GM21786 (cell line): ENCODE results near the gene ADCYAP1R1.

Source experiments
- ATAC-seq: cut with Tn5 transposase; IDR thresholded peaks from one replicate; pipeline ENCODE4 v1.9.1; 2021; ENCODE audit not compliant: unreplicated experiment

ADCYAP1R1 gene

DNA sequence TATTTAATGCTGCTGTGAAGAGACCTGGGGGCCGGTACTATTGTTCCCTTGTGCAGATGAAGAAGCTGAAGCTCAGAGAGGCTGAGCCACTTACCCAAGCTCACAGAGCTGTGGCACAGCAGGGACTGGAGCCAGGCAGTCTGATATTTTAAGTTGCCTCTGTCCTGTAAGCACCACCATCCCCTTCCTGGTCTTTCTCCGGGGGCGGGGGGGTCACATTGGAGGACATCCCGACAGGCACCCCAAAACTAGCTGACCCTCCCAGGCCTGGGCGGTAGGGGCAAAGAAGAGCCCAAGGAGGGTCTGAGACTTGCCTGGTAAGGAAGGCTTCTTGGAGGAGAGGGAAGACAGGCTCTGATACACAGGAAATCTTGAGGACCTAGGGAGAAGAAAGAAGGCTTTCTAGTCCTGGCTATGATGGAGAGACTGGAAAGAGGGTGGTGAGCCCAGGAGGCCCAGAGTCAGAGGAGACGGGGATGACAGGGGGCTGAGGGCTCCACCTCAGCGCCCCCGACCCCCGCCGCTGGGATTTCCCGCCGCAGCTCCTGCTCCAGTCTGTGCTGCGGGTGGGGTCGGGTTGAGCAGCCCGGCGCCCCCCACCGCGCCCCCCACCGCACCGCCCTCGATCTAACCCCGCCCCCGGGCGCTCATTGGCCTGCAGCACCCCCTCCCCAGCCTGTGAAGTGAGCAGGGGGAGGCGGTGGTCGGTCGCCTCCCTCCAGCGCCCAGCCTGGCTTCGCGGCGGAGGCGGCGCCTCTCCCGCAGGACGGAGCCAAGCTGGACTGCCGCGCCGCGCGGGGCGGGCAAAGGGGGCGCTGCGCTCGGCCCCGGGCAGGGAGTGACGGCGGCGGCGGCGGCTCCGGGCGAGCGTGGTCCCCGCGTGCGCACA lies at the start of gene ADCYAP1R1:
ADCYAP1R1 (plus strand) TSS at position 711 of the 889 bp plus-strand sequence. CDS start 10,957 bp downstream, outside the sequence.
- no peak for ATAC-seq

DNA sequence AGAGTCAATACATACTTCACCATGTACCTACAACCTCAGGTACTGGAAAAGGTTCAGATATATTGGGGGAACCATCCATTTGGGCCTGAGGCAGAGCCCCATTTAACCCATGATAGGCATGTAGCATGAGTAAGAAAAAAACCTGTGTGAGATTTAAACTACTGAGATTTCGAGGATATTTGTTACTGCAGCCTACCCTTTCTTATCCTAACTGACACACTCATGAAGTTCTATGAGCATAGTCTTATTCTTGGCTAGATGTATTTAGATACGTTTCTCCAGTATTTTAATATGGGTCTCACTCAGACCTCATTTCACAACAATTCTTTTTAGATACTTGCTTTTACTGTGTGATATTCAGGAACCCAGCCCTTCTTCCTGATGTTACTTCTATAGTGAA lies 49.0 kb upstream of the ADCYAP1R1 start:
- ATAC-seq = no peak

DNA sequence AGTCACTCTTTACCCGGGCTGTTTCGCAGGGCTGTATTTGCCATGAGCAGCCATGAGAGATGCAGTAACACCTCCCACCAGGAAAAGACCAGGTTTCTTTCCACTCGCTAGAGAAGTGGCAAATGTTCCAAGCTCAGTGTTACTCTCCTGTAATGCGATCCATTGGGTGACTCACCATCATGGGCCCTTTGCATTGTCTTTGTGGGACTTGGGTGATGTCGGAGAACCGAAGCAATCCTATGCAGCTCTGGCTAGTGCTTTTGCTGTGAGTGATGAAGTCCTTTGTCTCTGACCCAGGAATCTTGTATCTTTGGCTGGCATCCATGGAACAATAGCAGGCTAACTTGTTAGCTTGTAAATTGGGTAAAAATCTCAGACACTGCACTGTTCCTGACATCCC lies 48.4 kb upstream of the ADCYAP1R1 start:
- no peak for ATAC-seq

DNA sequence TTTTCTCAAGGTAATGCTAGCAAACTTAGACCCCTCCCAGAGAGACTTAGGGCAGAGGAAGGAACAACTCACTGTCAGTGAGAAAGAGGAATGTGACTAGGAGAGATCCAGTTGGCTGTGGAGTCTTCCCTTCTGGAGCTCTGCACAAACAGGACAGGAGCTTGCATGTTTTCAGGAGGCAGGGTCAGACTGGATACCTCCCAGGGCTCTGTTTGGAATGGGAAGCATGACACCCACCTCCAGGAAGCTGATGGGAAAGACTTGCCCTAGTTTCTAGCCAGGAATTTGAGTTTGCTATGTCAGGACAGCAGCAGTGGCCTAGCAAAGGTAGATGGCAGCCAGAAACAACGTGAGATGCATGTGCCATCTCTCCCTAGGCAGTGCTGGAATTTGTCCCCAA lies 47.7 kb upstream of the ADCYAP1R1 start:
- ATAC-seq = no peak

DNA sequence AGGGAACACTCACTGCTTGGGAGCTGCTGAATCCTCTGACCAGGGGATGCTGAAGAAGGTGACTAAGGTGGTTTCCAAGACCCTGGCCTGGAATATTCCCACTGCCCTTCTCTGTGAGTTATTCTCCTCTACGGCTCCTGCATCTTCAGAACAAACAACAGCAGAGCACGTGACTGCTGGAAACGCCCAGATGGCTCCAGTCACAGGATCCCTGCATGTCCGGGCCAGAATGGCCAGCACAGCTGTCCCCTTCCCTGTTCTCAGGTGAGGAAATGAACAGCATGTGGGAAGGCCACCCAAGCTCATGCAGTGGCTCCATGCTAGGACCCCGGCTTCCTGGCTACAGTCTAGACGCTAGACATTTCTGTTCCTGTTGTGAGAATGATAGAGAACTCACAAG lies 45.3 kb upstream of the ADCYAP1R1 start:
- ATAC-seq = no peak

DNA sequence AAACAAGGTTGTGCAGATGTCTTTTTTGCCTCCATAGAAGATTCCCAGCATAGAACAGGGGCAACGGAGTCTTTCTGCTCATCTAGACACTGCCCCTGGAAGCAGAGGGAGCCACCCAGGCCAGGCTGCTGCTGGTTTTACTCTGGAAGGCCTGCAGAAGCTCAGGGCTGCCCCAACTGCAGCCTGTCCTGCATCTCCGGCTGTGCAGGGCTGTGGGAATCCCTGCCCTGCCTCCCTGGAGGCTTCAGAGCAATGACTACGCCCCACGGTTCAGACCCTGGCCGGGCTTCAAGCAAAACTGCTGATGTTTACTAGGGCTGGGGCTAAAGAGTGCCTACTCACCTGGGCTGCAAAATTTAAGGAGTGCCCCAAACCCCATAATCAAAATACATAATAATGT lies 44.5 kb upstream of the ADCYAP1R1 start:
- no peak for ATAC-seq

DNA sequence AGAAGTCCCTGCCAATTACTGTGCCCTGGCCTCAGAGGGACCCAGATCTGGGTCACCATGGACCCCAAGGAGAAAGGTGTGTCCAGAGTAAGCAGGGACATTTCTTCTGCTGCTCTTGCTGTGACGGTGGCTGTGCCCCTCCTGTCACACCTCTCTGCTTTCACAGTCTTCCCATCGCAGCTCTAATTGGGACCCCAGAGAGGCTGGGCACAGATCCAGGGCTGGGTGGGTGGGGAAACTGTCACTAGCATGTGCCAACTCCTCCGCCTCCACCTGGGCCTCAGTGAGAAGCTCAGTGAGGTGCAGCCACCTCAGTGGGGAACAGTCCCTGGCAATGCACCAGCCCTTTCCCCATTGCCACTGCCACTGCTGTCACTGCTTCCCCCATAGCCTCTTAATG lies 37.3 kb upstream of the ADCYAP1R1 start:
- no peak for ATAC-seq

DNA sequence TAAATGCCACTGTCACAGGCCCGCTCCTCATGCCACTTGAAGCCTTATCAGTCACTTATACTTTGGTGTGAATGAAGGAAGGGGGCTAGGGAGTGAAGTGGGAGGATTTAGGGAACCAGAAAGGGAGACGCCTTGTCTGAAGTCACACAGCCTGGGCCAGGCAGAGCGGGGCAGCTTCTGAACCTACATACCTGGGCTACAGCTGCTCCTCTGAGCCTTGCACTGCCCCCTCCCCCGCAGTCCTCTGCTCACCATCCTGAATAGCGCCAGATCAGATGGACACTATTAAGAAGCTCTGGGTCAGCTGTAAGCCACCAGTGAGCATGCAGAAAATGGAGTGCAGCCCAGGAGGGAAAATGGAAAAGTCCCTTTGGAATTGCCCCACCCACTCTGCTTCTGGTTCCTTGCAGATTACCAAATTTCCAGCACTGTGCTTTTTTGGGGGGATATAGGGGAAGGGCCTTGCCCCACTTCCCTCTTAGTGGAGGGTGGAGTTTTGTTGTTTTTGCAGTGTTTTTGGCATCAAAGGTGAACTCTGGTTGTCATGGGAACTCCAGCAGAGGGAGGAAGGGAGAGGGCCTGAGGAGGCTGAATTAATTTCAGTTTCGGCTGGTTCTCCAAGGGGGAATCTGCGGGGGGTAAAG lies 35.0 kb upstream of the ADCYAP1R1 start:
- ATAC-seq = no peak

DNA sequence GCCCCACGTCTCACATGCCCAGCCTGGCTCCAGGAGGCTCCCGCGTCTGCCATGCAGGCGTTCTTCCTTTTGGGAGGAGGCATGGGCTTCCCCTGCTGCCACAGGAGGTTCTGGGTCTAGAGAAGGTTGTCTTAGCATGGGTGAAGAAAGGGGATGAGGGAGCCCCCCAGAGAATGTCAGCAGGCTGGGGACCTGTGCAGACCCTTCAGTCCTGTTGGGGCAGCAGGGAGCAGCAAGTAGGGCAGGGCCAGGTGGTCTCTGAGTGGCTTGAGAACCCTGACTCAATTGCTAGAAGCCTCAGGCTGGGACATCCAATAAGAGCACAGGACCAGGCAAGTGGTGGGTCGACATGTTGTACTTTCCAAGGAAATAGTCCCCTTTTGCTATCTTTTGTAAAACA lies 34.4 kb upstream of the ADCYAP1R1 start:
- no peak for ATAC-seq

DNA sequence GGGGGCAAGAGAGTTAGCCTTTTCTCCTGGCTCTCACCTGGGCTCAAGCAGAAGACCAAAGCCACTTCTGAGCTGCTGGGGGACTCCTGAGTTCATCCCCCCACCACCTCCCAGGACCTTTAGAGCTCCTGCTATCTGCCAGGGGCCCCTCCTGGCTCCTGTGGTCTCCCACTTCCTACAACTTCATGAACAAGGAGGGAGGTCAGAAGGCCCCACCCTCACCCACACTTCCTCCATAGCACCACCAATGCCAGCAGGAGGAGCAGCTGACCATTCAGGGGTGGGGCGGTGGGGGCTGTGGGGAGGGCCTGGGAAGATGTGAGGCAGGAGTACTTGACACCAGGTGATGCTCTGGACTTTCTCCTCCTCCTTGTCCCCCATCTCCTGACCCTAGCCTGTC lies 32.6 kb upstream of the ADCYAP1R1 start:
- no peak for ATAC-seq

DNA sequence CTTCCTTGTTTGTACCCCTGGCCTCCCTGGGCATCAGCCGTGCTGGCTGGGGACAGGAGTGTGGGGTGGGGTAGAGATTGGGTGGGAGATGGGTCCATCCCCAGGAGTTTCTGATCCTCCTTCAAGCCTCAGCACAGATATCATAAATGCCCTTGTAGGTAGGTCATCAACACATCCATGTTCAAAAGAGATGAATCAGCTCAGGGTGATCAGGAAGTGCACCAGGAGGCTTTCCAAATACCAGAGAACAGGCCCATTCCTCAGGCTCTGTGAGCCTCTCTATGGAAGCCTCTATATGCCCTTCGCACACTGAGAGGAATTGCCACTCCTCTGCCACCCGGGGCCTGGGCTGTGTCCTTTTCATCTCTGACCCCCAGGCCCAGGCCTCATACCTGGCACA lies 31.9 kb upstream of the ADCYAP1R1 start:
- ATAC-seq = no peak

DNA sequence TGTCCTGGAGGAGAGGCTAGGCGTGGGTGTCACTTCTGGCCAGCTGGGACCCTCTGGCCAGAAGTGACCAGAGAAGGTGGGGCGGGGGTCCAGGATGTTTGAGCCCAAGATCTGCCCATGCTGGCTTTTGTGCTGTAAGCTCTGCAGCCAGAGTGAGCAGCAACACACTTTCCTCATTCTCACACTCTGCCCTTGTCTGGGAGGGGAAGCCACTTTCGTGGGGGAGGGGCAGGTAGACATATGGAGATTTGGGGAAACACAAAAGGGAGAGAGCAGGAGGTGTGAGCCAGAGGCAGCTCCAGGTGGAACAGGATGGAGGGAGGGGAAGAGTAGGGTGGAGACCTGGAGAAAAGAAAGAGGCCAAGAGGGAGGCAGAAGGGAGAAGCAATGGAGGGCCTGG lies 31.5 kb upstream of the ADCYAP1R1 start:
- no peak for ATAC-seq

DNA sequence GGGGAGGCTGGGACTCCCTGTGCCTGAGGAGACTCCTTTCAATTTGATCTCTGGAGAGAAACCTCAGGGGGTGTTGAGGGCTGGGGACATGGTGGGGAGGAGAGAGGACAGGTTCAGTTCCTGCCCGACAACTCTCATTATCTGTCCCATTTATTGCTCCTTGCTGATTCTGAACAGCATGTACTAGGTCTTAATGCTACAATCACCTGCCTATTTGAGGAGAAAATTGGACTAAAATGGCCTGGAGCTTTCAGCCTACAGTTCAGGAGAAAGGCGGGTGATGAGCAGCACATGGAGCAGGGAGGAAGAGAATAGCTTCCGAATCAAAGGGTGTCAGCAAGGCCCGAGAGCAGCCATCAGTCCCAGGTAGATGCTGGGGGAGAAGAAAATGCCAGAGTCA lies 30.0 kb upstream of the ADCYAP1R1 start:
- no peak for ATAC-seq

DNA sequence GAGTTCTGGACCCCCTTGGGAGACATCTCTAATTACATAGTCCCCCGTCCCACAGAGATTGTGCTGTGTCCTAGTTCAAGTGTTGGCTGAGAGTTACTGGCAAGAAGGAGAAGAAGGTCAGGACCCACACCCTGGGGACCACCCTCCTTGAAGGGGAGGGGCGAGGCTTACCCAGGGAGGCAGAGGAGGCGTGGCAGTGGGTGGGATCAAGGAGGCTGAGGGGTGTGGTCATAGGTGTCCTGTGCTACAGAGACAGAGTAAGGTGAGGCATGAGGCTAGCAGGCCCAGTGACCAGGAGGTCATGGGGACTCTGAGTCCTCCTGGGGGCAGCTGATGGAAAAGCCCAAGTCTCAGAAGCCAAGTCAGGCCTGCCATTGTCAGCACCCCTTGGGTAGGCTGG lies 29.4 kb upstream of the ADCYAP1R1 start:
- no peak for ATAC-seq

DNA sequence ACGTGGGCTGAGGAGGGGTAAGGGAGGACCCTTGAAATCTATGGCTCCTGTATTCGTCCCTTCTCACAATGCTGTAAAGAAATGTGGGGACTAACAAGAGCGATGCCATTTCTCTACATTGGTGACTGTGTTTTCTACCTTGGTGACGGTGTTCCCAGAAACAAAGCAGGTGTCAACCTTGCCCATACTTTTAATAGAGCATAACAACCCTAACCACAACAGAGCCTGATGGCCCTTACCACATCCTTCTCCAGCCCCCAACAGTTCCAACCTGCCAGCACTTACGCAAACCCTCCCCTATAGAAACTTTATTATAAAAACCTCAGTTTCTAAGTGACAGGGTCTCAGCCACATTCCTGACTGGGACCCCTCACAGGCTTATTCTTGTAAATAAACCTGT lies 28.2 kb upstream of the ADCYAP1R1 start:
- ATAC-seq = no peak

DNA sequence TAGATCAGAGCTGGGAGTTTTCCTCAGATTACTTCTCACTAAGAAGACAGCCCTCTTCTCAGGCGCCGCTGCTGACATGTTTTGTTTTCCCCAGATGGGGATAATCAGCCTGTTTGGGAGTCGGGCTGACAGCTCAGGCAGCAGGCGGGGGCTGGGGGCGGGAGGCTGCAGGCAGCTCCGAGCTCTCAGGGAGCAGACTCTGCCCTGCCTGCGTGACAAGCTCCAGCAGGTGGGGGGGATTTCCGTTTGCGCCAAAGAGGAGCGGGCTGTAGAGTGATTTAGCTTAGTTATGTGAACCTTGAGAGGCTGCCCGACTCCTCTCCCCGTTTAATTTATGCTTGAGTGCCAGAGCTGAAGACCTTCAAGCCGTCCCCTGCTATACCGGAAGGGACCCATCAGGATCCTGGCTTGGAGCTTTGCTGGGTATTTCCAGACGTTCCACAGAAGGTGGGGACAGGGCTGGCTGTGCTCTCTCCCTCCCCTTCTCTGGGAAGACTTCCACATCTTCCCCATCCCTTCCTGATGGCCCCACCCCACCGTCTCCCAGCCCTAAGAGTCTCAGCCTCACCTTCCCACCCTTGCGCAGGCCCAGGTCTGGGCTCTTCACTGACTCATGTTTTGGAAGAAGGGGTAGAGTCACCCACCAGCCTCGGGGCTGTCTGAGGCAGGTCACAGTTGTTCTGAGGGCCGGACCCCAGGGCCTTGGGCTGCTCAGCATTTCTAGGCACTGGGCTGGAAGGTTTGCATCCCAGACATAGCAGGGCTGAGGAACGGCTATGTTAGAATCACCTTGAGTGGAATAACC lies 24.7 kb upstream of the ADCYAP1R1 start:
- no peak for ATAC-seq

DNA sequence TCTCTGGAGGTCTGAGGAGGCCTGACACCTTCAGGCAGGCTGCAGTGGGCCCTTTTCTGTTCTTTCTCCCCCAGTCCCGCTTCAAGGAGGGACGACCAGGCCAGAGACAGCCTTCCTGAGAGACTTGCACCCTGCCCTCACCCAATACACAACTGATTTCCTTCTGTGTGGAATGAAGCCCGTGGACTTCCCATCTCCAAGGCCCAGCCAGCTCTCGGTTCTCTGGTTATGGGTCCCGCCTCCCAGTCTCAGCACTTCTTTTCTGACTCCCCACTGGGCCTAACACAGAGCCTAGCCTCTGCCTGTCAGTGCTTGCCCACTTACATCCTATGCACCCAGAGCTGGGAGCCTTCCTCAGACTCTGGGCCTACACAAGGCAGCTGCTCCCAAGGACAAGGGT lies 24.1 kb upstream of the ADCYAP1R1 start:
- ATAC-seq = no peak

DNA sequence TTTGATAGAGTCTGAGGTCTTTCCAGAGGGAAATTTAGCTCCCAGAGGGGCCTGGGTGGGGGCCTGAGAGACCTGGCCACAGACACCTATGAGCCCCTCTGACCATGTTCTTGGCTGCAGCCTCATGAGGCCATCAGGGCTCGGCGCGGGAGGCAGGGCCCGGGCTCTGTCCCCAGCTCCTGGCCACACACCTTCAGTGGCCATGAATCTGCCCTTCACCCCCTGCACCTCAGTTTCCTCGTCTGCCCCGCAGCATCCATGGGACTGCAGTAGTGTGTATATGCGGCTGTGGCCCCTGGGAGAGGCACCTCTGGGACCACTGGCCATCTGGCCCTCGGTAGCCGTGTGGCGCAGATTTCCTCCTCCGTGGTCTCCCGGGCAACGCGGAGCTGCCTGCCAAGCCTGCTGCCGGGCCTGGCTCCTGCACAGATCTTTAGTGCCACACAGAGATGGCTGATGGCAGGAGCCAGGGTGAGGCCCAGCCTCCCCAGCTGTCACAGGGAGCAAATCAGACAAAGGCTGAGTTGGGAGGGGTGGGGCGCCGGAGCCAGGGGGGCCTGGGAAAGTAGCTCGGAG lies 23.6 kb upstream of the ADCYAP1R1 start:
- ATAC-seq = no peak

DNA sequence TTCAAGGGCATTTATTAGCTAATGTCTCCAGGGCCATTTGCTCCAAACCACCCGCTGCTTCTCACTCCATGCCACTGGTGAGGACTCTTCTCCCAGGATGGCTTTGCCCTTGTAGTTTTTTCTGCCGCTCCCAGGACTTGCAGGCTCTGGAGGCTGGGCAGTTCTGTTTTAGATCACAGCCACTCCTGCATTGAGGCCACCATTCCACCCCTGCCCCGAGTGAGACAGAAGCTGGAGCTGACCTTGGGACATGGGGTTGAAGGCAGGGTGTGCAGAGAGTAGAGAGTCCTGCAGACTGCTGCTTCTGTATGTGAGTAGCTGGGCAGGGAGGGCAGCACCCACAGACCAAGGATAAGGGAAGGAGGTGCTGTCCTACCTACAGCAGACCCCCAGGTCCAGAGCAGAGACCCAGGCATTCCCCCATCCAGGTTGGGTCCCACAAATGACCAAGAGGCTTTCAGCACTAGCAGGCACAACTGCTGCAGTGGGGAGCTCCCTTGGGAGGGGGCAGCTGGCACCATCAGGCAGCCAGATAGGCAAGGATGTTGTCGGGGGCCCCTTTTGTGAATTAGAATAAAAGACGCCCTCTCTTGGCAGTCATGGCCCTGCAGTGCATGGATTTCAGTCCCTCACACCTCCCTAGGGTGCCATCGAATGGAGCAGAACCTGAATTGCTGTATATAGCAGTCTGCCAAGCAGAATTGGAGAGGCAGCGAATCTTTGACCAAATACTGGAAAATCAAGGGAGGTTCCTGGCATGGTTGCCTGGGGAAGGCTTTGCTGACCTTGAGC lies 22.7 kb upstream of the ADCYAP1R1 start:
- ATAC-seq = no peak

DNA sequence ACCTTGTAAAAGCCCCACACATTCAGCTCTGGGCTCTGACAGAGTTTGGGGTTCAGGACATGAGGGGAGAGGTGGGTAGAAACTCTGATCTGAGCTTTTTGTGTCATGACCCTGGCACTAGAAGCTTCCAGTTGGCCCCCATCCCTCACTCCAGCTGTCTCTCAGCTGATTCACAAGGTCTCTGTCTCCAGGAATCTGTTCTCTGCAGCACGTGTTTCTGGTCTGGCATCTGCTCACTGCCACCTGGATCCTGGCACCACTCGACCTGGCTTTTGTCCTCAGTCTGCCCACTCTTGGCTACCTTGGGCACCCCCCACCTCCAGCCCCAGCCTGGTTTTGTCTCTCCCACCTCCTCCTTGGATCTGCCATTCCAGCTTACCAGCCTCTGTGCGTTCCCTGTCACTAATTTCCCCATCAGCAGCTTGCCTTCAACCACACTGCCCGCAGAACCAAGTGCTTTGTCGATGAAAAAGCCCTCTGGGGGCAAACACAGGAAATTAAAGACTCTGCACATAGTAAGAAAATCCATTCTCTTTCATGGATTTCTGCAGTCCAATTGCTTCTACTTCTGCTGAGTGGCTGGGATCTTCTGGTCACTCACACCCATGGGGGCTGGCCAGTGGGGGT lies 18.3 kb upstream of the ADCYAP1R1 start:
- ATAC-seq = no peak
